HG03108 (cell line): ENCODE results near the gene ZFHX3.

ENCODE experiments used
- ATAC-seq: cut with Tn5 transposase; IDR thresholded peaks from one replicate; pipeline ENCODE4 v1.9.1; 2021; ENCODE audit warnings: moderate library complexity; ENCODE audit not compliant: unreplicated experiment

Gene ZFHX3

GRCh38 chr16:72886346-72886974 lies 161.5 kb downstream of the ZFHX3 start:
- no peak for ATAC-seq

GRCh38 chr16:72884573-72884972 lies 163.4 kb downstream of the ZFHX3 start:
- ATAC-seq, result no peak

DNA sequence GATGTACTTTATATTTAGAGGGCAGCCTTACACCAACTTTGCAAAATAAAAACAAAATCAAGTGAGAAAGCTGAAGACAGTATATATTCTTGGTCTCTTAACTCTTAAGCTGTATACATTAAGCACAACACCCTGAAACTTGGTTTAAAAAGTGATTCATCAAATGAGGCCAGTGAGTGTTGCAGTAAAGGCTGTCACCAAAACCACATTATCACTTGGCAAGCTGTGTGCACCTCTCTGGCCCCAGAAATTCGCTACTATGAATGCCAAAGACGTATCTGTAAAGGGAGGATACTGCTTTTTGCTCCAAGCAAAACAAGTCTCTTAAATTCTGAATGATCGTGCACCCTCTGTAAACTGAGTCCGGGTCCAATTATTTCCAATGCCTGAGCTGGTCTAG lies 163.9 kb downstream of the ZFHX3 start:
- no peak for ATAC-seq

- ATAC-seq, result no peak
These were observed 168.1 kb downstream of the ZFHX3 start for GRCh38 chr16:72879846-72880245.

- ATAC-seq, result no peak
These were observed 169.3 kb downstream of the ZFHX3 start for GRCh38 chr16:72878301-72879269.

GRCh38 chr16:72877374-72878028 lies 170.4 kb downstream of the ZFHX3 start:
- no peak for ATAC-seq

- ATAC-seq, result no peak
These were observed 171.0 kb downstream of the ZFHX3 start for GRCh38 chr16:72876981-72877373.

GRCh38 chr16:72876221-72876620 lies 171.7 kb downstream of the ZFHX3 start:
- no peak for ATAC-seq

DNA sequence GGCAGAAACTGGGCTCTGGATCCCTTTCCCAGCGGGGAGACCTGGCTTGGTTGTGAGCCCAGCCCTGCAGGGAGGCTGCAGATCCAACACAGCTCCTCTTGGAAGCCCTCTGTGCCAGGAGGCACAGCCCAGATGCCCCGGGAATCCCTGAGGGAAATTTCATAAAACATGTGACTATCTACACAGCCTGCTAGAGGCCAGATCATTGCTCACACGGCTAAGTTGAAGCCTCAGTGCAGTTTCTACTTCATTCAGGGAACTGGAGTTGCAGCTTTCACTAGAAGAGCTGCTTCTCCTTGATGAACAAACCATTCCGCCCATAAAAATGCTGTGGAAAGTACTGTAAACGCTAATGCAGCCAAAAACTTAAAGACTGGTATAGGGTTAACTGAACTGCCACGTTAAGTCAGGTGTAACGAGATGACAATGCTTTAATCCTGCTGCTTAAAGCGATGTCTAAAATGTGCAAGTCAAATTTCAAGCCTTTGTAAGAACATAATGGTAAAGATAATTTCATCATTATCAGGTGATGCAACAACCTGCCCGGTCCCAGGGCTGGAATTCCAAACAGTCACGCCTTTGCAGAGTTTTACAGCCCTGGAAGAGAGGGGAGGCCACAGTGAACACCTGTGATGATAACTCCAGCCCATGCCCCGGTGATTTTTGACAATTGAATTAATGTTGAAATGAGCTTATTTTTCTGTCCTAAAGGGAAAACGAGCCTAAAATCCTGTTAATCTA lies 172.5 kb downstream of the ZFHX3 start:
- no peak for ATAC-seq

DNA sequence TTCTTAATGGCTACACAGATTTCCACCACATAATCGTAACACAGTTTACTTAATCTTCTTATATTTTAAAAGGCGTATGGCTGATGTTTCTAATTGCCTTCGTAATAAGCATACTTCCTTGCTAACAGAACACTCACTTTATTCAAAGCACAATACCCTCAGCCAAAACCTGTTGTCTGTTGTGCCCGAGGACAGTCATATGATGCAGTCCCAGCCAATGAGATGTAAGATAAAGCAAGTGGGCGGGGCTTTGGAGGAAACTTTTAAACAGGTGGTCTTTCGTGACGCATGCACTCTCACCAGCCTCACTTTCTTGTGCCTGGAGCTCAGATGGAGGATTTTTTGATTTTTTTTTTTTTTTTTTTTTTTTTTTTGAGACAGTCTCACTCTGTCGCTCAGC lies 174.1 kb downstream of the ZFHX3 start:
- ATAC-seq, result no peak

DNA sequence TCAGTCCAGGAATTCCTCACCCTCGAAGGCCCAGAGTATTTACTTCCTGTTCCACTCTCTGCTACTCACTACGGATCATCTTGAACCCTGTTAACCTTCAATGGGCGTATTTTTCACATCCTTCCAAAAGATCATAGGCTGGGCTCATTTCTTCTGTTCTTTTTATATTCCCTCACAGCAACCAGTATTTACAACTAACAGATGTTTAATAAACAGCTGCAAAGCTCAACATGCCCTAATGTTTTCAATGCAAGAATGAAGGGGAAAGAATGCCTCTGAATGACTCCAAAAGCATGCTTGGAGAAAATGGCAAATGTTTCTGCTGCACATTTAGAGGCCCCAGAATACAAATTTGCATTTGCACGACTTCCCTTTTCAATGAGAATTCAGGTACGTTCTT lies 174.9 kb downstream of the ZFHX3 start:
- ATAC-seq, result no peak

DNA sequence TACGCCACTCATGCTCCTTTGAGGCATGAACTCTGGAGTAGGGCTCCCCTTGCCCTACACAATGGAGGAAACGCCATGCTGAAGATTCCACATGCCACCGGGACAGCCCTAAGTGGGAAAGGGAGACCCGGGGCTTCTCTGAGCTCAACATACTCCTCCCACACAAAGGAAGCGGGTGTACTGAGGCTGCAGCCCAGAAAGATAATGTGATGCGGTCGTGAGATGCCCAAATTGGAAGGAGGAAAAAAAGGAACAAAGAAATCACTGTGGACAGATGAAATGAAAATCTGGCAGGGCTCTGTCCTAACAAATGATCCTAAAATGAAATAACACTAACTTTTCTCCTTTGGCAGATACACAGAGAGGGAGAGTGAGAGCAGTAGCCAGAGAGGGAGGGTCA lies 182.1 kb downstream of the ZFHX3 start:
- ATAC-seq, result no peak

- ATAC-seq, result no peak
These were observed 182.7 kb downstream of the ZFHX3 start for GRCh38 chr16:72865258-72865657.

DNA sequence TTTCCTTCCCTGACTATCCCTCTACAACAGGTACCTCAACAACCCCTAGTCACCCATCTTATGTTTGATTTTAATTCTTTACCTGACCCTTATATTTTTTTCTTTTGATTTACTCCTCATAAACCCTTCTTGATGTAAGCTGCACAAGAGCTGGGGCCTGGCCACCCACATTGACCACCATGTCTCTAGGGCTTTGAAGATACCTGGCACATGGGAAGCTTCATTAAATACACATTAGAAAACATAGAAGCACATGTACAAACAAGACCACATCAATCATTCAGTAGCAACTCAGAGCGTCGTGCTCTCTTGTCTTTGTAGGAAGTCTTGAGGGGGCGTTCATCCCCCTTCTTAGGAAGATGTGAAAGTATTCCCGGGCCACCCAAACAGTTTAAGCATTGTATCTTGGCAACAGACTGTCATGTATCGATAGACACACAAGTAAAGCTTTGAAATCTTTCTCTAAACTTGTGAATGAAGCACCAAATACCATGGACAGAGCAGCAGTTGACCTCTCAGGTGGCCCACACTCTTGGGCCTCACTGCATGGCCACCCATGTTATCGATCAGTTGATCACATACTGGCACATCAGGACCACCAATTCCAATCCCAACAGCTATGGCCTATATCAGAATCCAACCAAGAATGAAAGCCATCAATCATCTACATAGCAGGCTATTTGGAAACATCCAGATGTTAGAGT lies 183.6 kb downstream of the ZFHX3 start:
- no peak for ATAC-seq

- no peak for ATAC-seq
These were observed 185.8 kb downstream of the ZFHX3 start for GRCh38 chr16:72862090-72862489.

DNA sequence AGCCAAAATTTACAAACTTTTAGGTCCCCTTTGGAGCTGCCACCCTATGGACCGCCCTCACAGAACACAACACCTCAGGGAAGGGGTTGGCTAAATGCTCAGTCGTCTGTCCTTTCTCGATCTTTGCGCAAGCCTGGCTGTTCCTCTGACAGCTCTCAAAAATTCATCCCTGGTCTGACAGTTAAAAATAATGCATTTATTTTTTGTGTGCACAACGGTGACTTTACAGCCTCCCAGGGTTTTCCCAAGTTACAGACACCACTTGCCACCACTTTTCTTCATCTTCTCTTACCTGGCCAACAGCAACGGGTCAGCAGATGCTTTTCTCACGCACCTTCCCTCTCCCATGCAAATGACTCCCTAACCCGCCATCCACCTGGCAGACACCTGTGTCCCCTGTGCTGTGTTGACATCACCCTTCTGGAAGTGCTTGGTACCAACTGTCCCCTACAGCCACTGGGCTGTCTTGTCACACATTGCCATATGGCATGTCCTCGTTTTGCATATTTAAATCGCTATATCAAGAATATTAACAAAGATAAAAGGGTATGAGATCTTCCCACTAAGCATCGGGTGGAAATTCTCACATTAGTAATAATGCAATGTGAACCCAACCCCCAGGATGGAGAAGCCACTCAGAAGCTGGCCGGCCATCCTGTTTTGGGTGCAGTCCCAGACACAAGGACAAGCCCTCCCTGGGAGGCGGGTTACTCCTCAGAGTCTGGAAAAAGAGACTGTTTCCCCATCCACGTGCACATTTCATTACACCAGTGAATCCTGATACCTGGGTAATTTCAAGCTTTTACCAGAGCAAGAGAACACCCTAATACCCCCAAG lies 187.0 kb downstream of the ZFHX3 start:
- no peak for ATAC-seq

DNA sequence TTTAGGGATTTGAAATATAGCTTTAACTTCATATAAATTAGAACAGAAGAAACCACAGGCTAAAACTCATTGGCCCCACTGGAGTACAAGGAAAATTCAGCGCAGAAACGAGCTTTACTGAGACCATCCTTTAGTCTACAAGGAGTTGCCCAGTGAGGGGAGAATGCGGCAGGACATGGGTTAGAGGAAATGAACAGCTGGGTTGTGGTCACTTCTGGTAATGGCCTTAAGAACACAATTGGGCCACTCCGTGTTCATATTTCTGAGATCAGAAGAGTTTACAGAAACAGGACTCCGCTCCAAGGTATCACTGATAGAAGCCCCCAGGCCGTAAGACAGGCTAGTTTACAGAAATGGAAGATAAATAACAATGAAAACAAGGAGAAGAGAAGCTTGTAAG lies 188.3 kb downstream of the ZFHX3 start:
- no peak for ATAC-seq

GRCh38 chr16:72858665-72859493 lies 189.0 kb downstream of the ZFHX3 start:
- ATAC-seq, result no peak
